Neuronal stem cell (in vitro differentiated cells): Measurements from ENCODE around the gene ASS1.
"Not testable (repeated sequence)": the region's sequence is repeated elsewhere in the genome, so short reads cannot be mapped to it uniquely, and the experiment has no call there.

Experiments
- DNase-seq: peaks from one replicate; pipeline ENCODE4 v3.0.0-alpha.2; 2013; ENCODE audit warnings: low spot score
- H2AFZ ChIP-seq: one replicate; pipeline ENCODE4 v1.6.1; 2013; ENCODE audit warnings: mild to moderate bottlenecking, low read length, inconsistent platforms
- H2AK5ac ChIP-seq: 2 replicates; pipeline ENCODE4 v1.6.1; 2013; ENCODE audit warnings: low read depth, mild to moderate bottlenecking, inconsistent platforms, low read length, moderate library complexity, mixed read lengths
- H2BK120ac ChIP-seq: 2 replicates; pipeline ENCODE4 v1.6.1; 2013; ENCODE audit warnings: low read depth, mild to moderate bottlenecking, inconsistent platforms, low read length, moderate library complexity, mixed read lengths
- H2BK12ac ChIP-seq: one replicate; pipeline ENCODE4 v1.6.1; 2013; ENCODE audit warnings: low read length, inconsistent platforms
- H2BK15ac ChIP-seq: 2 replicates; pipeline ENCODE4 v1.6.1; 2013; ENCODE audit warnings: mild to moderate bottlenecking, low read length, inconsistent platforms, mixed read lengths
- H2BK5ac ChIP-seq: one replicate; pipeline ENCODE4 v1.6.1; 2013; ENCODE audit warnings: inconsistent platforms, mild to moderate bottlenecking, low read length, moderate library complexity
- H3K14ac ChIP-seq: one replicate; pipeline ENCODE4 v1.6.1; 2013; ENCODE audit warnings: low read length, inconsistent platforms
- H3K18ac ChIP-seq: 2 replicates; pipeline ENCODE4 v1.6.1; 2013; ENCODE audit warnings: low read length, inconsistent platforms
- H3K23ac ChIP-seq: 2 replicates; pipeline ENCODE4 v1.6.1; 2013; ENCODE audit warnings: low read depth, mild to moderate bottlenecking, mixed read lengths, low read length, inconsistent platforms; ENCODE audit not compliant: poor library complexity
- H3K27ac ChIP-seq: replicated peaks from 3 replicates; pipeline ENCODE4 v1.5.1; 2013; ENCODE audit warnings: low read length, inconsistent platforms
- H3K27me3 ChIP-seq, 3 experiments: 2 replicates each; pipeline ENCODE4 v1.6.1; 2013; ENCODE audit warnings: low read length in 3 of 3, mild to moderate bottlenecking in 2 of 3, inconsistent platforms in 1 of 3, low read depth in 1 of 3, mixed read lengths in 1 of 3, moderate library complexity in 1 of 3; ENCODE audit not compliant: control insufficient read depth in 3 of 3, insufficient read depth in 3 of 3
- H3K36me3 ChIP-seq, 2 donors: replicated peaks in 1 of 2; 2 replicates each; pipeline ENCODE4 v1.6.1; 2013; ENCODE audit warnings: low read length in 2 of 2; ENCODE audit not compliant: control insufficient read depth in 2 of 2, insufficient read depth in 2 of 2
- H3K4ac ChIP-seq: 2 replicates; pipeline ENCODE4 v1.6.1; 2013; ENCODE audit warnings: inconsistent platforms, mild to moderate bottlenecking, low read length, moderate library complexity
- H3K4me1 ChIP-seq, 2 donors: 1 replicate in 1 of 2; 2 replicates in 1 of 2; pipeline ENCODE4 v1.6.1; 2013; ENCODE audit warnings: low read length in 2 of 2, low read depth in 1 of 2; ENCODE audit not compliant: control insufficient read depth in 2 of 2, insufficient read depth in 1 of 2
- H3K4me2 ChIP-seq: one replicate; pipeline ENCODE4 v1.6.1; 2013; ENCODE audit warnings: mild to moderate bottlenecking, low read length, inconsistent platforms; ENCODE audit not compliant: insufficient read depth, poor library complexity, severe bottlenecking
- H3K4me3 ChIP-seq, 2 donors: 2 replicates each; pipeline ENCODE4 v1.5.1; 2013; ENCODE audit warnings: low read length in 2 of 2, mild to moderate bottlenecking in 2 of 2, inconsistent platforms in 1 of 2, moderate library complexity in 1 of 2
- H3K79me1 ChIP-seq: one replicate; pipeline ENCODE4 v1.6.1; 2013; ENCODE audit warnings: low read depth, mild to moderate bottlenecking, inconsistent platforms, low read length, moderate library complexity
- H3K9ac ChIP-seq: one replicate; pipeline ENCODE4 v1.6.1; 2013; ENCODE audit warnings: mild to moderate bottlenecking, low read depth, low read length, inconsistent platforms; ENCODE audit not compliant: poor library complexity
- H3K9me3 ChIP-seq, 2 donors: replicated peaks in 1 of 2; 2 replicates each; pipeline versions ENCODE3 to v1.6.1; 2013; ENCODE audit warnings: low read length in 2 of 2, mild to moderate bottlenecking in 2 of 2, inconsistent platforms in 1 of 2, low read depth in 1 of 2, mixed read lengths in 1 of 2, moderate library complexity in 1 of 2; ENCODE audit not compliant: control insufficient read depth in 2 of 2, insufficient read depth in 1 of 2
- H4K8ac ChIP-seq: one replicate; pipeline ENCODE4 v1.6.1; 2013; ENCODE audit warnings: low read depth, mild to moderate bottlenecking, inconsistent platforms, low read length, moderate library complexity
- H4K91ac ChIP-seq: one replicate; pipeline ENCODE4 v1.6.1; 2013; ENCODE audit warnings: low read length, low read depth, mild to moderate bottlenecking, inconsistent platforms; ENCODE audit not compliant: poor library complexity
- WGBS, 2 donors: extraction: QIAGEN DNeasy Blood & Tissue Kit; methylation state at CpG; one replicate each; pipeline ENCODE4 v1.1.7; 2013; ENCODE audit warnings: missing lambda C conversion rate in 2 of 2, mixed read lengths in 1 of 2; ENCODE audit not compliant: insufficient read length in 2 of 2, insufficient replicate concordance in 1 of 2; ENCODE audit errors: extremely low coverage in 2 of 2; 5-methylcytosine and 5-hydroxymethylcytosine counted together

Gene ASS1

GRCh38 chr9:130433947-130434262 lies 10.9 kb upstream of the ASS1 start:
- peak overlapping the region; percentile 69 for H3K4ac ChIP-seq
- H3K27me3 ChIP-seq = peaks cover 9 to 68% (median 25%) of the 10 kb centered on the region in 3 experiments
- H3K4me3 ChIP-seq = no peak overlapping the region
- peak overlapping the region; percentile 59 for H3K14ac ChIP-seq
- no peak overlapping the region for H3K23ac ChIP-seq
- no peak for DNase-seq
- no peak overlapping the region for H4K91ac ChIP-seq
- peak overlapping the region; percentile 95 for H3K4me2 ChIP-seq
- H3K27ac ChIP-seq = no peak overlapping the region
- H3K18ac ChIP-seq = peak overlapping the region; percentile 97
- H2BK5ac ChIP-seq = peak overlapping the region; percentile 83
- H2AK5ac ChIP-seq = peak overlapping the region; percentile 60
- H3K9me3 ChIP-seq = no peaks in the 10 kb centered on the region
- H2BK120ac ChIP-seq = no peak overlapping the region
- peak overlapping the region; percentile 77 for H2BK12ac ChIP-seq
- H3K9ac ChIP-seq = no peak overlapping the region
- peaks cover 0 to 12% of the 10 kb centered on the region in 2 donors for H3K4me1 ChIP-seq
- no CpG with 5 or more reads among the region's 9 CpGs for WGBS, 2 donors
- H2BK15ac ChIP-seq = peak overlapping the region; percentile 97
- H2AFZ ChIP-seq = peak overlapping the region; percentile 95
- H3K36me3 ChIP-seq = no peaks in the 10 kb centered on the region
- H4K8ac ChIP-seq = no peak overlapping the region
- peaks cover 2% of the 10 kb centered on the region for H3K79me1 ChIP-seq

DNA sequence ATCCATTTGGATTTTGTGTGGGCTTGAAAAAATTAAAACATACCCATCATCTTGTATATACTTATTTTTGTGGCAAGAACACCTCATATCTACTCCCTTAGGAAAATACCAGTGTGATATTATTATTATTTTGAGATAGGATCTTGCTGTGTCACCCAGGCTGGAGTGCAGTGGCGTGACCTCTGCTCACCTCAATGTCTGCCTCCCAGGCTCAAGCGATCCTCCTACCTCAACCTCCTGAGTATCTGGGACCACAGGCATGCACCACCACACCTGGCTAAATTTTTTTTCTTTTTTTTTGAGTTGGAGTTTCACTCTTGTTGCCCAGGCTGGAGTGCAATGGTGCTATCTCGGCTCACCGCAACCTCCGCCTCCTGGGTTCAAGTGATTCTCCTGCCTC lies 10.1 kb upstream of the ASS1 start:
- H4K8ac ChIP-seq, H2BK12ac ChIP-seq, H3K27ac ChIP-seq, H2BK120ac ChIP-seq, H3K36me3 ChIP-seq, H3K4me3 ChIP-seq, H3K23ac ChIP-seq, H2BK15ac ChIP-seq, H3K79me1 ChIP-seq, H3K4ac ChIP-seq, H3K18ac ChIP-seq, H4K91ac ChIP-seq, DNase-seq, H3K14ac ChIP-seq, H3K9ac ChIP-seq, H2AFZ ChIP-seq, H3K4me2 ChIP-seq, H2AK5ac ChIP-seq, H2BK5ac ChIP-seq, H3K9me3 ChIP-seq: not testable (repeated sequence)
- Histone ChIP-seq H3K4me1 (peaks cover 0 to 12% of the 10 kb centered on the region in 2 donors), H3K27me3 (peaks cover 9 to 63% (median 25%) of the 10 kb centered on the region in 3 experiments)
- WGBS, 2 donors = no CpG with 5 or more reads among the region's 5 CpGs

- peaks cover 3 to 4% of the 10 kb centered on the region in 2 donors for H3K9me3 ChIP-seq
- H2AK5ac ChIP-seq = no peak overlapping the region
- no peak overlapping the region for H4K91ac ChIP-seq
- peaks cover 0 to 12% of the 10 kb centered on the region in 2 donors for H3K4me1 ChIP-seq
- H2AFZ ChIP-seq = no peak overlapping the region
- WGBS, 2 donors = no CpG with 5 or more reads among the region's 15 CpGs
- H3K79me1 ChIP-seq = peaks cover 2% of the 10 kb centered on the region
- H3K18ac ChIP-seq = no peak overlapping the region
- no peak overlapping the region for H3K14ac ChIP-seq
- H2BK120ac ChIP-seq = no peak overlapping the region
- H3K23ac ChIP-seq = no peak overlapping the region
- peaks cover 9 to 39% (median 21%) of the 10 kb centered on the region in 3 experiments for H3K27me3 ChIP-seq
- no peak overlapping the region for H3K4me2 ChIP-seq
- H3K4me3 ChIP-seq = no peak overlapping the region
- H3K9ac ChIP-seq = no peak overlapping the region
- no peak overlapping the region for H2BK5ac ChIP-seq
- no peak overlapping the region for H3K4ac ChIP-seq
- H3K36me3 ChIP-seq = no peaks in the 10 kb centered on the region
- H2BK12ac ChIP-seq = no peak overlapping the region
- H2BK15ac ChIP-seq = no peak overlapping the region
- no peak overlapping the region for H3K27ac ChIP-seq
- H4K8ac ChIP-seq = no peak overlapping the region
- no peak for DNase-seq
Measured at GRCh38 chr9:130437011-130437789, 7.6 kb upstream of the ASS1 start.

DNA sequence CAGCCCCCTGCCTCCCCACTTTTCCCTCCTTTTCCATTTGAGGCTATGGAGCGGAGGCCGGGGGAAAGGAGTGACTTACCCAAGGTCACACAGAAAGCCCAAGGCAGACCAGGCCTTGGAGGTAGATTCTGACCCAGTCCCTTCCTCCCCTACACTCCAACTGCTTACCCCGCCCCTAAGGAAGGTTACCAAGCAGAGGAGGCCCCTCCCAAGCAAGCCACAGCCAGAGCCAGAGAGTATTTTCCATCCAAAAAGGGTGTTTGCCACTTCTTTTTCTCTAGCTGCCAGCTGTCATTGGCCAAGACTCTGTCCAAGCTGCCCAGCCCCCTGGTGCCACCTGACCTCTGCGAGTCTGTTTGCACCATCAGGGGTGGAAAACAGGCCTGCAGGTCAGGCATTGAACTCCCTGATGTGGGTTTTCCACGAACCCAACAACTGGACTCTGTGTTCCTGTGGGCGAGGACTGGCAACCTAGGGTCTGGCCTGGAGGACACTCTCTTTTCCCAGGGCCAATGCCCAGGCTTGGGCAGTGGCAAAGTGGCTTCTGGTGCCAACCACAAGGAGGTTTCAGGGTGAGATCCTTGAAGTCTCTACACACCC lies 6.3 kb upstream of the ASS1 start:
- no CpG with 5 or more reads among the region's 6 CpGs for WGBS, 2 donors
- no peaks in the 10 kb centered on the region for H3K36me3 ChIP-seq
- H4K8ac ChIP-seq = no peak overlapping the region
- H3K4me3 ChIP-seq = no peak overlapping the region
- H3K4me1 ChIP-seq = peaks cover 0 to 5% of the 10 kb centered on the region in 2 donors
- H3K79me1 ChIP-seq = peaks cover 1% of the 10 kb centered on the region
- peak overlapping the region; percentile 8 for H2BK120ac ChIP-seq
- H3K23ac ChIP-seq = peak overlapping the region; percentile 81
- peaks cover 8 to 31% (median 9%) of the 10 kb centered on the region in 3 experiments for H3K27me3 ChIP-seq
- H4K91ac ChIP-seq = no peak overlapping the region
- no peak overlapping the region for H3K9ac ChIP-seq
- H3K4ac ChIP-seq = no peak overlapping the region
- no peak overlapping the region for H2AFZ ChIP-seq
- H3K4me2 ChIP-seq = no peak overlapping the region
- peaks cover 3 to 4% of the 10 kb centered on the region in 2 donors for H3K9me3 ChIP-seq
- no peak overlapping the region for H3K27ac ChIP-seq
- peak overlapping the region; percentile 56 for H3K14ac ChIP-seq
- H2BK15ac ChIP-seq = no peak overlapping the region
- no peak overlapping the region for H2BK5ac ChIP-seq
- H2BK12ac ChIP-seq = no peak overlapping the region
- H2AK5ac ChIP-seq = peak overlapping the region; percentile 56
- H3K18ac ChIP-seq = peak overlapping the region; percentile 64
- DNase-seq = no peak
